Stimulated activated effector memory CD8-positive, alpha-beta T cell treated with anti-CD3 and anti-CD28 coated beads, Interleukin-12 subunit alpha, Interleukin-12 subunit beta, amount 100 ng/mL, for 72 hours (primary cell): ENCODE results near the gene CREB3L2.
"Not testable (repeated sequence)": the region's sequence is repeated elsewhere in the genome, so short reads cannot be mapped to it uniquely, and the experiment has no call there.

Experiments
- ATAC-seq: fragments of 150-1000 bp; cut with Tn5 transposase; 2 replicates; pipeline ENCODE4 v1.10.0; 2021
- DNase-seq, 2 donors: peaks; one replicate each; pipeline ENCODE4 v3.0.0; 2021 to 2022; ENCODE audit warnings: low spot score in 2 of 2
- H3K27ac Mint-ChIP-seq: one replicate; pipeline ENCODE4 v1.8.0; 2022; ENCODE audit warnings: mild to moderate bottlenecking, mixed read lengths
- H3K36me3 Mint-ChIP-seq: one replicate; pipeline ENCODE4 v1.8.0; 2022; ENCODE audit warnings: mild to moderate bottlenecking, mixed read lengths
- H3K4me1 Mint-ChIP-seq: one replicate; pipeline ENCODE4 v1.8.0; 2022; ENCODE audit warnings: mixed read lengths
- H3K4me3 Mint-ChIP-seq: one replicate; pipeline ENCODE4 v1.8.0; 2022; ENCODE audit warnings: mild to moderate bottlenecking, mixed read lengths
- H3K9me3 Mint-ChIP-seq: one replicate; pipeline ENCODE4 v1.8.0; 2022; ENCODE audit warnings: mixed read lengths

CREB3L2 gene

DNA sequence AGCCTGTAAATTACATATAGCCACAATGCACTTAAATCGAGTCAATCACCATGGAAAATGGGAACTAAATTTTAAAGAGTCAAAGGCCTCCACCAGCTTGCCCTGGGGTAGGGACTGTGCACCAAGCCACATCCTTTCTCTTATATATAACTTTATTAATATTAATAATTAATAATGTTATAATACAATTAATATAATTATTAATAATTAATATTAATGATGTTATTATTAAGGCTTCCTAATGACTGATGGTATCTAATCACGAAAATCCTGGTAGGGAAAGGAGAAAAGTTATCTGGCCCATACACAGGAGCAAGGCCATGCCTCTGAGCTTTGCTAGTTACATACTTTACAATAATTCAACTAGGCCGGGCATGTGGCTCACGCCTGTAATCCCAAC lies 87.9 kb downstream of the CREB3L2 start:
- H3K9me3 Mint-ChIP-seq, result no peaks in the 10 kb centered on the region
- peaks cover 76% of the 10 kb centered on the region for H3K36me3 Mint-ChIP-seq
- ATAC-seq (no peak), DNase-seq (no peak)
- H3K27ac Mint-ChIP-seq, result no peak overlapping the region
- no peak overlapping the region for H3K4me3 Mint-ChIP-seq
- peaks cover 29% of the 10 kb centered on the region for H3K4me1 Mint-ChIP-seq

DNA sequence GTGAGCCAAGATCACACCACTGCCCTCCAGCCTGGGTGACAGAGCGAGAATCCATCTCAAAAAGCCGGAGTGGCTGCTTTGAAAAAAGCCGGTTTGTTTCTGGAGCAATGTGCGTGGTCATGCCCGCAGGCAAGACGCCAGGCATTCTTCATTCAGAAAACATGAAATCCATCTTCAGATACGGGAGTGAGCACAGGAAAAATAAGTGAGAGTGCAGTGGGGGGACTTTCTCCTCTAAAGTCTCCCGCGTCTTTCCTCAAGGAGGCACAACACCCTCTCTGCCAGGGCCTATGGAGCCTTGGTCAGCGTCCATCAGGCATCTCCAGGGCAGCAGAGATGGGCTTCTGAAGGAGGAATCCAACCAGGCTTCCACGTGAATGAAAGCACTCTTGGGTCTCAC lies 92.8 kb downstream of the CREB3L2 start:
- Mint-ChIP-seq H3K36me3 (peaks cover 97% of the 10 kb centered on the region), H3K4me1 (peaks cover 15% of the 10 kb centered on the region), H3K9me3 (no peaks in the 10 kb centered on the region), H3K4me3 (no peak overlapping the region), H3K27ac (peak overlapping the region; percentile 83)
- no peak for DNase-seq
- no peak for ATAC-seq

GRCh38 chr7:137908106-137908505 lies 93.8 kb downstream of the CREB3L2 start:
- H3K9me3 Mint-ChIP-seq, result no peaks in the 10 kb centered on the region
- H3K36me3 Mint-ChIP-seq, result peaks cover 97% of the 10 kb centered on the region
- DNase-seq, result no peak
- no peak overlapping the region for H3K4me3 Mint-ChIP-seq
- no peak for ATAC-seq
- peak overlapping the region; percentile 83 for H3K27ac Mint-ChIP-seq
- H3K4me1 Mint-ChIP-seq, result peaks cover 15% of the 10 kb centered on the region

DNA sequence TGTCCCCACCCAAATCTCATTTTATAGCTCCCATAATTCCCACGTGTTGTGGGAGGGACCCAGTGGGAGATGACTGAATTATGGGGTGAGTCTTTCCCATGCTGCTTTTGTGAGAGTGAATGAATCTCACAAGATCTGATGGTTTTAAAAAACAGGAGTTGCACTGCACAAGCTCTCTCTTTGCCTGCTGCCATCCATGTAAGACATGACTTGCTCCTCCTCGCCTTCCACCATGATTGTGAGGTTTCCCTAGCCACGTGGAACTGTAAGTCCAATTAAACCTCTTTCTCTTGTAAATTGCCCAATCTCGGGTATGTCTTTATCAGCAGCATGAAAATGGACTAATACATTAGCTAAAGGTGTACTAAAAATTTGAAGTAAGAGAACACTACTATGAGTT lies 95.2 kb downstream of the CREB3L2 start:
- not testable (repeated sequence) for H3K27ac Mint-ChIP-seq
- H3K36me3 Mint-ChIP-seq, result peaks cover 97% of the 10 kb centered on the region

GRCh38 chr7:137904833-137905232 lies 97.1 kb downstream of the CREB3L2 start:
- DNase-seq, result no peak
- Mint-ChIP-seq H3K27ac (no peak overlapping the region), H3K36me3 (peaks cover 99% of the 10 kb centered on the region), H3K9me3 (no peaks in the 10 kb centered on the region), H3K4me3 (no peak overlapping the region), H3K4me1 (peaks cover 9% of the 10 kb centered on the region)
- no peak for ATAC-seq

More for the DNA sequence above, 95.2 kb downstream of the CREB3L2 start:
- H3K4me1 Mint-ChIP-seq, result peaks cover 15% of the 10 kb centered on the region
- ATAC-seq, H3K4me3 Mint-ChIP-seq, H3K9me3 Mint-ChIP-seq, DNase-seq: not testable (repeated sequence)

- peak; percentile 30 to 72 for DNase-seq
- H3K4me1 Mint-ChIP-seq, result peaks cover 17% of the 10 kb centered on the region
- H3K9me3 Mint-ChIP-seq, result no peaks in the 10 kb centered on the region
- H3K27ac Mint-ChIP-seq, result no peak overlapping the region
- ATAC-seq, result peak; percentile 83
- H3K4me3 Mint-ChIP-seq, result no peak overlapping the region
- H3K36me3 Mint-ChIP-seq, result peaks cover 96% of the 10 kb centered on the region
Measured at GRCh38 chr7:137903382-137904169, 98.3 kb downstream of the CREB3L2 start.

- DNase-seq (no peak), ATAC-seq (no peak)
- Mint-ChIP-seq H3K36me3 (peaks cover 97% of the 10 kb centered on the region), H3K4me3 (no peak overlapping the region), H3K27ac (no peak overlapping the region), H3K4me1 (peaks cover 36% of the 10 kb centered on the region), H3K9me3 (no peaks in the 10 kb centered on the region)
Measured at GRCh38 chr7:137900137-137900536, 101.7 kb downstream of the CREB3L2 start.

DNA sequence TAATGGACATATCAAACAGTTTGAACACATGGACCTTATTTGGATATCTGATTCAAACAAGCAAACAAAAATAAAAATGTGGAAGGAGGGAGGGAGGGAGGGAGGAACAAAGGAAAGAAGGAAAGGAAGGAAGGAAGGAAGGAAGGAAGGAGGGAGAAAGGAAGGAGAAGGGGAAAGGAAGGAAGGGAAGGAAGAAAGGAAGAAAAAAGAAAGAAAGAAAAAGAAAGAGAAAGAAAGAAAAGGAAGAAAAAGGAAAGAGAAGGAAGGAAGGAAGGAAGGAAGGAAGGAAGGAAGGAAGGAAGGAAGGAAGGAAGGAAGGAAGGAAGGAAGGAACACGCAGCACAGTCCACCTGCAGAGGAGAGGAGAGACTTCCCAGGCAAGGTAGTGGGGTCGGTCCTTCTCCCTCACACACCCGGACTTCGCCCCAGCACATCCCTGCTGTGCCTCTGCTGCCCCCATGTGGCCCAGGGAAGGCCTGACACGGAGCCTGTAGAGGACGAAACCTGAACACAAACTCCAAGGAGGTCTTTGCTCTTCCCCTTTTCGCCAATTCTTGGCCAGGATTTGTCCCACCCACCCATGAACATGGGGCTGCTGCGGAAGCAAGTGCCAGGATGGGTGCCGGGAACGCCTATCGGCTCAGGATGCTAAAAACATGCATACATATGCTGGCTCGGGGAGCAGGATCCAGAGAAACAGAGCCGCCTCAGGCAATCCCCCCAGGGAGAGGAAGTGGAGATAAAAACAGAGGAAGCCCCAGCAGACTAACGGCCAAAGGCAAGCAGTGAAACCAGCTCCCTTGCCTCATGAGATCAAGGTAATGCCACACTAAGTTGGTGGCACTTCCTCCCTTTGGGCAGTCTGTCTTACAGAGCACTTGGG lies 102.8 kb downstream of the CREB3L2 start:
- Mint-ChIP-seq H3K9me3 (no peaks in the 10 kb centered on the region), H3K27ac (peak overlapping the region; percentile 84), H3K4me3 (peak overlapping the region; percentile 27), H3K4me1 (peaks cover 46% of the 10 kb centered on the region), H3K36me3 (peaks cover 92% of the 10 kb centered on the region)
- DNase-seq, result peak; percentile 73 to 88
- ATAC-seq, result peak; percentile 75

GRCh38 chr7:137895301-137896221 lies 106.3 kb downstream of the CREB3L2 start:
- peak overlapping the region; percentile 50 for H3K4me3 Mint-ChIP-seq
- H3K9me3 Mint-ChIP-seq, result no peaks in the 10 kb centered on the region
- peak overlapping the region; percentile 97 for H3K27ac Mint-ChIP-seq
- H3K36me3 Mint-ChIP-seq, result peaks cover 79% of the 10 kb centered on the region
- peaks cover 48% of the 10 kb centered on the region for H3K4me1 Mint-ChIP-seq
- peak in 1 of 2 donors; percentile 75 for DNase-seq
- ATAC-seq, result peak; percentile 92

- Mint-ChIP-seq H3K9me3 (no peaks in the 10 kb centered on the region), H3K4me1 (peaks cover 38% of the 10 kb centered on the region), H3K36me3 (peaks cover 76% of the 10 kb centered on the region), H3K4me3 (no peak overlapping the region), H3K27ac (no peak overlapping the region)
- DNase-seq (no peak), ATAC-seq (no peak)
Measured at GRCh38 chr7:137893143-137893742, 108.6 kb downstream of the CREB3L2 start.

GRCh38 chr7:137891016-137891655 lies 110.8 kb downstream of the CREB3L2 start:
- Mint-ChIP-seq H3K9me3 (no peaks in the 10 kb centered on the region), H3K36me3 (peaks cover 59% of the 10 kb centered on the region), H3K4me3 (no peak overlapping the region), H3K4me1 (peaks cover 35% of the 10 kb centered on the region), H3K27ac (no peak overlapping the region)
- DNase-seq, result no peak
- no peak for ATAC-seq

DNA sequence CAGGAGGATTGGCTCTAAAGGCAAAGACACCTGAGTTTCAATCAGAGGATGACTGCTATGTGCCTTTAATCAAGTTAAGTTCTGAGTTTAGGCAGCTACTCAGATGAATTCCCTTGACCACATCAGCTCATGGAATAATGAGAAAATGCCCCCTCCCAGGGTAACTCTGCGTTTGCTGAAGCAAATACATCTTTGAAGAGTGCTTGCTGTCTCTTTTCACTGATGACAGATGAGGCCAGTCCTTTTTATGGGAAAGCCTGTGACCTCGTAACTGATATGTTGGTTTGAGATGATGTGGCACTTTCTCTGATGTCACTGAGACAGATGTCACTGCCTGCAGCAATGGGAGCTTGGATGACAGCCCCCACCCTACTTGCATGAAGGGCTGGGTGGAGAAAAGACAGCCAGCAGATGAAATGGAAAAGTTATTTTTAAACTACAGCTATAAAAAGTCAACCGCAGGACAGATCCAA lies 111.4 kb downstream of the CREB3L2 start:
- H3K27ac Mint-ChIP-seq, result no peak overlapping the region

DNA sequence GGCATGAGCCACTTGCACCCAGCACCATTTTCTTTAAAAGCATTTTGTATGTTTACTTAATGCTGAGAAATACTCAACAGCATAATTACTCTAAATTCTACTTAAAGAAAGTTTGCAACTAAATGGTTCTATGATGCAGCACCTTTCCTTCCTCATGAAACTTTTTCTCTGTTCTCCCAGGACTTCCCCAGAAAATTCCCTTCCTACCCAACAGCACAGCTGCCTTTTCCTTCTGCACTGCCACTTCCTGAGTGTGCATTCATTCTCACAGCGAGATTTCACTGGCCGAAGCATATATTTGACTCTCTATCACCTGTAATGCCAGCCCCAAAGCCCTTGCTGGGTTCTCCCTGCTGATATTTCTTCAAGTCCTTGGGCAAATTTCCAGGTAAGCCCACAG lies 113.6 kb downstream of the CREB3L2 start:
- Mint-ChIP-seq H3K4me3 (no peak overlapping the region), H3K9me3 (no peaks in the 10 kb centered on the region), H3K4me1 (peaks cover 14% of the 10 kb centered on the region), H3K36me3 (peaks cover 65% of the 10 kb centered on the region), H3K27ac (no peak overlapping the region)
- no peak for DNase-seq
- no peak for ATAC-seq

More for the DNA sequence above, 111.4 kb downstream of the CREB3L2 start:
- ATAC-seq (peak; percentile 70), DNase-seq (no peak)
- H3K36me3 Mint-ChIP-seq, result peaks cover 56% of the 10 kb centered on the region
- no peak overlapping the region for H3K4me3 Mint-ChIP-seq
- H3K9me3 Mint-ChIP-seq, result no peaks in the 10 kb centered on the region
- H3K4me1 Mint-ChIP-seq, result peaks cover 30% of the 10 kb centered on the region

DNA sequence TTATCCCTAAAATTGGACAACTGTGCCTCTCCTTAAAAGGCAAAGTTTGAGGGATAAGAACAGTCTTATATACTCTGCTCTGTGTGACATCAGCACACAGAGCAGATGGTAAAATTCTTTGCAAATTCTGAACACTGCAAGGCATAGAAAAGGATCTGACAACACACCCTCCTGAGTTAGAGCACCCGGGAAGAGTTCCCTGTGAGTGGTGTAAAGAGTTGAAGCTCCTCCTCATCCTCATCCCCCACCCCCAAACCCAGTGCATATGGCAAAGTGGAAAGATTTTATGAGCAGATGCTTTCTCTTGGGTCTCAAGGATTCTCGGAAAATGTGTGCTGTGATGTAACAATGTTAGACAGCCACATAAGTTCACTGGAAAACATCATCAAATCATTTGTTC lies 115.1 kb downstream of the CREB3L2 start:
- no peak for ATAC-seq
- Mint-ChIP-seq H3K9me3 (no peaks in the 10 kb centered on the region), H3K36me3 (peaks cover 71% of the 10 kb centered on the region), H3K4me3 (no peak overlapping the region), H3K27ac (peak overlapping the region; percentile 50), H3K4me1 (peaks cover 24% of the 10 kb centered on the region)
- DNase-seq, result no peak
